Progenitor cell of endocrine pancreas (in vitro differentiated cells): Measurements from ENCODE around the gene GOLGA7B. TPM values are rescaled to one million over a fixed set of nuclear protein-coding genes. Genes with fewer than 3 reads are reported as not detected.

Experiments used
- DNase-seq: peaks from one replicate; pipeline ENCODE4 v3.0.0; 2021; ENCODE audit warnings: low spot score; ENCODE audit not compliant: unreplicated experiment
- H3K27ac Mint-ChIP-seq: 2 replicates; pipeline ENCODE4 v1.8.0; 2021; ENCODE audit warnings: mild to moderate bottlenecking, moderate library complexity, mixed read lengths
- H3K27me3 Mint-ChIP-seq: 2 replicates; pipeline ENCODE4 v1.8.0; 2021; ENCODE audit warnings: mixed read lengths
- H3K36me3 Mint-ChIP-seq: 2 replicates; pipeline ENCODE4 v1.8.0; 2022; ENCODE audit warnings: mixed read lengths; ENCODE audit not compliant: insufficient read depth
- H3K4me1 Mint-ChIP-seq: 2 replicates; pipeline ENCODE4 v1.8.0; 2021; ENCODE audit warnings: low read depth, mixed read lengths
- H3K4me3 Mint-ChIP-seq: 2 replicates; pipeline ENCODE4 v1.8.0; 2021; ENCODE audit warnings: low read depth, mild to moderate bottlenecking, moderate library complexity, mixed read lengths
- H3K9me3 Mint-ChIP-seq: 2 replicates; pipeline ENCODE4 v1.8.0; 2021; ENCODE audit warnings: low read depth, mixed read lengths
- CTCF ChIP-seq: fragments of 200-600 bp; sonication (generic); IDR thresholded peaks from one replicate; pipeline ENCODE4 v1.5.0; 2021; ENCODE audit warnings: antibody characterized with exemption, mild to moderate bottlenecking; ENCODE audit not compliant: unreplicated experiment
- total RNA-seq: library from RNA; stranded (reverse); gene quantifications from 2 replicates; pipeline ENCODE4 v1.2.1, GENCODE V29; 2021

GOLGA7B gene
- total RNA-seq, 1 donor from 2014 or later = 1.4 TPM

DNA sequence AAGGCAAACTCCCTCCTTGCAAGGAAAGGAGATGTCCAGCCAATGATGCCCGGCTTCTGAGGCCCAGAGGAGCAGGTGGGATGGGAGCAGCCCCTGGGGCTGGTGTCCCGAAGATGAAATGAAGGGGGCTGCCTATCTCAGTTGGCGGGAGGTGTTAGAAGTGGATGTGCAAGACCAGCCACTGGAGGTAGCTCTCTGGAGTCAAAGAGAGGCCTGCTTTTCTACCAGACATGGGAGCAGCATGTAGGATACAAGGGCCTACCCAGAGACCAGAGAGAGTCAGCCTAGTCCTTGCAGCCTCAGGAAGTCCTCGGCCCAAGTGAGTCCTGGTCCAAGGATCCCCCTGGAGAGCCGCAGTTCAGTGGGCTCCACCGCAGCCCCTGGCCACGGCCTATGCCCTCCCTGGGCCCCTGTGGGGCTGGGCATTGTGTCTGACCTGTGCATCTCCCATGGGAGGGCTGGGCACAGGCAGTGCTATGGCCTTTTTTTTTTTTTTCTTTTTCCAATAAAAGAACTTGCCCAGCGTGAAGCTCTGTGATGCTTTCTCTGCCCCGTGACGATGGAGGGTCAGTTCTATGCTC lies 17.7 kb downstream of the GOLGA7B start:
- Mint-ChIP-seq H3K9me3 (no peaks in the 10 kb centered on the region), H3K27ac (no peak overlapping the region)

GRCh38 chr10:97868134-97868685 lies 18.6 kb downstream of the GOLGA7B start:
- TF ChIP-seq CTCF = no peak
- Mint-ChIP-seq H3K36me3 (no peaks in the 10 kb centered on the region), H3K9me3 (no peaks in the 10 kb centered on the region), H3K27ac (no peak overlapping the region), H3K27me3 (peaks cover 45% of the 10 kb centered on the region), H3K4me1 (peaks cover 8% of the 10 kb centered on the region), H3K4me3 (no peak overlapping the region)
- no peak for DNase-seq

More for the DNA sequence above, 17.7 kb downstream of the GOLGA7B start:
- Mint-ChIP-seq H3K4me1 (peaks cover 17% of the 10 kb centered on the region), H3K36me3 (no peaks in the 10 kb centered on the region), H3K4me3 (no peak overlapping the region), H3K27me3 (peaks cover 36% of the 10 kb centered on the region)
- no peak for TF ChIP-seq CTCF
- DNase-seq = no peak

GRCh38 chr10:97869091-97870042 lies 19.7 kb downstream of the GOLGA7B start:
- H3K27ac Mint-ChIP-seq = peak overlapping the region; percentile 37
- H3K27me3 Mint-ChIP-seq = peaks cover 45% of the 10 kb centered on the region
- TF ChIP-seq CTCF = peak; percentile 74
- DNase-seq = peak; percentile 51
- no peaks in the 10 kb centered on the region for H3K36me3 Mint-ChIP-seq
- H3K4me1 Mint-ChIP-seq = peaks cover 8% of the 10 kb centered on the region
- no peak overlapping the region for H3K4me3 Mint-ChIP-seq
- no peaks in the 10 kb centered on the region for H3K9me3 Mint-ChIP-seq

- DNase-seq = no peak
- H3K36me3 Mint-ChIP-seq = no peaks in the 10 kb centered on the region
- peaks cover 47% of the 10 kb centered on the region for H3K27me3 Mint-ChIP-seq
- TF ChIP-seq CTCF = no peak
- H3K4me3 Mint-ChIP-seq = no peak overlapping the region
- H3K9me3 Mint-ChIP-seq = no peaks in the 10 kb centered on the region
- peaks cover 8% of the 10 kb centered on the region for H3K4me1 Mint-ChIP-seq
- no peak overlapping the region for H3K27ac Mint-ChIP-seq
These were observed 21.3 kb downstream of the GOLGA7B start for GRCh38 chr10:97870990-97871389.

GRCh38 chr10:97873569-97873968 lies 23.9 kb downstream of the GOLGA7B start:
- peaks cover 41% of the 10 kb centered on the region for H3K27me3 Mint-ChIP-seq
- H3K4me3 Mint-ChIP-seq = no peak overlapping the region
- H3K27ac Mint-ChIP-seq = no peak overlapping the region
- TF ChIP-seq CTCF = no peak
- H3K9me3 Mint-ChIP-seq = no peaks in the 10 kb centered on the region
- peaks cover 8% of the 10 kb centered on the region for H3K4me1 Mint-ChIP-seq
- DNase-seq = no peak
- H3K36me3 Mint-ChIP-seq = no peaks in the 10 kb centered on the region
